Neural cell (in vitro differentiated cells): ENCODE results near the gene ST8SIA4. TPM values are rescaled to one million over a fixed set of nuclear protein-coding genes. Genes with fewer than 3 reads are reported as not detected.

Source experiments
- H2AFZ ChIP-seq: fragments of 200-600, 300-800 bp; sonication (generic), shearing (Covaris generic); 2 replicates; pipeline ENCODE4 v1.6.0; 2014; ENCODE audit warnings: low read depth, mild to moderate bottlenecking, antibody characterized with exemption, low read length, moderate library complexity
- H3F3A ChIP-seq: fragments of 200-600 bp; shearing (Covaris generic); 2 replicates; pipeline ENCODE4 v1.6.1; 2016; ENCODE audit warnings: mild to moderate bottlenecking, moderate library complexity, mixed read lengths, antibody characterized with exemption, low read length; ENCODE audit not compliant: insufficient read depth, poor library complexity, severe bottlenecking
- H3K27ac ChIP-seq: fragments of 200-600, 300-800 bp; sonication (generic), shearing (Covaris generic); 2 replicates; pipeline ENCODE4 v1.5.1; 2014; ENCODE audit warnings: mild to moderate bottlenecking, low read length, moderate library complexity
- H3K27me3 ChIP-seq: fragments of 300-800, 200-600 bp; sonication (generic), shearing (Covaris generic); 2 replicates; pipeline ENCODE4 v1.6.0; 2014; ENCODE audit warnings: mild to moderate bottlenecking, low read depth, low read length, moderate library complexity; ENCODE audit not compliant: insufficient read depth
- H3K36me3 ChIP-seq: fragments of 300-800, 200-600 bp; sonication (generic), shearing (Covaris generic); 2 replicates; pipeline ENCODE4 v1.5.1; 2014; ENCODE audit warnings: mild to moderate bottlenecking, antibody characterized with exemption, low read length, moderate library complexity; ENCODE audit not compliant: insufficient read depth
- H3K4me2 ChIP-seq: fragments of 300-800, 200-600 bp; sonication (generic), shearing (Covaris generic); 2 replicates; pipeline ENCODE4 v1.6.0; 2014; ENCODE audit warnings: mild to moderate bottlenecking, low read length
- H3K4me3 ChIP-seq: fragments of 300-800, 200-600 bp; sonication (generic), shearing (Covaris generic); 2 replicates; pipeline ENCODE4 v1.5.1; 2014; ENCODE audit warnings: mild to moderate bottlenecking, low read length, moderate library complexity
- H3K79me2 ChIP-seq: fragments of 200-600 bp; shearing (Covaris generic); replicated peaks from 2 replicates; pipeline ENCODE4 v1.6.0; 2014; ENCODE audit warnings: mild to moderate bottlenecking, low read length, moderate library complexity; ENCODE audit not compliant: insufficient read depth
- H3K9ac ChIP-seq: fragments of 300-800, 200-600 bp; sonication (generic), shearing (Covaris generic); 2 replicates; pipeline ENCODE4 v1.6.1; 2016; ENCODE audit warnings: mild to moderate bottlenecking, low read length, mixed read lengths
- H3K9me2 ChIP-seq: fragments of 200-600 bp; shearing (Covaris generic); 2 replicates; pipeline ENCODE4 v1.6.1; 2016; ENCODE audit warnings: mild to moderate bottlenecking, low read length, mixed read lengths; ENCODE audit not compliant: insufficient read depth
- H3K9me3 ChIP-seq: fragments of 200-600, 300-800 bp; sonication (generic), shearing (Covaris generic); 2 replicates; pipeline ENCODE4 v1.6.1; 2016; ENCODE audit warnings: mild to moderate bottlenecking, mixed run types, low read length, moderate library complexity, mixed read lengths
- H4K20me1 ChIP-seq: fragments of 200-600 bp; shearing (Covaris generic); 2 replicates; pipeline ENCODE4 v1.6.1; 2016; ENCODE audit warnings: mild to moderate bottlenecking, mixed run types; ENCODE audit not compliant: insufficient read depth
- CTCF ChIP-seq: fragments of 450-650 bp; IDR thresholded peaks from 2 replicates; pipeline ENCODE4 v1.5.1; 2014; ENCODE audit warnings: antibody characterized with exemption, mild to moderate bottlenecking, moderate library complexity; ENCODE audit not compliant: poor library complexity, severe bottlenecking
- EP300 ChIP-seq: fragments of 450-650 bp; conservative IDR thresholded peaks from 2 replicates; pipeline ENCODE4 v1.6.1; 2014; ENCODE audit warnings: antibody characterized with exemption, mild to moderate bottlenecking, moderate library complexity; ENCODE audit not compliant: poor library complexity, severe bottlenecking
- EZH2 ChIP-seq: fragments of 200-600, 300-800 bp; shearing (Covaris generic), sonication (generic); IDR thresholded peaks from 2 replicates; pipeline ENCODE4 v1.6.1; 2014; ENCODE audit warnings: antibody characterized with exemption, low read length, borderline replicate concordance, mild to moderate bottlenecking; ENCODE audit not compliant: insufficient read depth, poor library complexity, severe bottlenecking
- MXI1 ChIP-seq: fragments of 450-650 bp; conservative IDR thresholded peaks from 2 replicates; pipeline ENCODE4 v1.6.1; 2014; ENCODE audit warnings: antibody characterized with exemption, mild to moderate bottlenecking; ENCODE audit not compliant: poor library complexity, severe bottlenecking
- POLR2AphosphoS5 ChIP-seq: IDR thresholded peaks from 2 replicates; pipeline ENCODE4 v1.6.1; 2012
- RAD21 ChIP-seq: fragments of 450-650 bp; conservative IDR thresholded peaks from 2 replicates; pipeline ENCODE4 v1.6.1; 2014; ENCODE audit warnings: antibody characterized with exemption, mild to moderate bottlenecking, moderate library complexity
- REST ChIP-seq: IDR thresholded peaks from 2 replicates; pipeline ENCODE4 v1.6.1; 2012; ENCODE audit warnings: borderline replicate concordance
- SMC3 ChIP-seq: fragments of 450-650 bp; conservative IDR thresholded peaks from 2 replicates; pipeline ENCODE4 v1.6.1; 2014; ENCODE audit warnings: antibody characterized with exemption, mild to moderate bottlenecking, moderate library complexity; ENCODE audit not compliant: poor library complexity
- TAF1 ChIP-seq: IDR thresholded peaks from 2 replicates; pipeline ENCODE4 v1.6.1; 2012; ENCODE audit warnings: low read depth
- polyA plus RNA-seq: library from polyadenylated mRNA; depleted of rRNA; stranded (reverse); fragments of >200 nt; gene quantifications from 2 replicates; pipeline ENCODE4 v1.2.3, GENCODE V29; 2014

ST8SIA4 gene
- polyA plus RNA-seq, 1 donor from 2014 or later: 15.6 TPM

GRCh38 chr5:100791391-100791790 is 111.7 kb downstream of the ST8SIA4 start:
- no peak overlapping the region for H3K27ac ChIP-seq
- no peak overlapping the region for H2AFZ ChIP-seq
- no peaks in the 10 kb centered on the region for H3K36me3 ChIP-seq
- H4K20me1 ChIP-seq: no peaks in the 10 kb centered on the region
- H3K27me3 ChIP-seq: no peaks in the 10 kb centered on the region
- no peak overlapping the region for H3K9ac ChIP-seq
- no peak overlapping the region for H3K4me2 ChIP-seq
- H3K79me2 ChIP-seq: no peaks in the 10 kb centered on the region
- no peaks in the 10 kb centered on the region for H3K9me3 ChIP-seq
- no peak overlapping the region for H3K4me3 ChIP-seq
- H3F3A ChIP-seq: no peaks in the 10 kb centered on the region
- TF ChIP-seq EP300 (no peak), CTCF (no peak), EZH2 (no peak), POLR2AphosphoS5 (no peak), SMC3 (no peak), REST (no peak), MXI1 (no peak), TAF1 (no peak), RAD21 (no peak)
- no peaks in the 10 kb centered on the region for H3K9me2 ChIP-seq

- Histone ChIP-seq H3K27ac (no peak overlapping the region), H2AFZ (no peak overlapping the region), H3K79me2 (no peaks in the 10 kb centered on the region), H3K4me2 (no peak overlapping the region), H4K20me1 (no peaks in the 10 kb centered on the region), H3K4me3 (no peak overlapping the region), H3K9me2 (no peaks in the 10 kb centered on the region), H3K36me3 (no peaks in the 10 kb centered on the region), H3K9me3 (no peaks in the 10 kb centered on the region), H3K9ac (no peak overlapping the region), H3F3A (no peaks in the 10 kb centered on the region), H3K27me3 (no peaks in the 10 kb centered on the region)
- no peak for TF ChIP-seq REST
- no peak for TF ChIP-seq RAD21
- TF ChIP-seq EZH2: no peak
- TF ChIP-seq SMC3: no peak
- no peak for TF ChIP-seq MXI1
- TF ChIP-seq EP300: no peak
- no peak for TF ChIP-seq TAF1
- no peak for TF ChIP-seq POLR2AphosphoS5
- no peak for TF ChIP-seq CTCF
These were observed 112.1 kb downstream of the ST8SIA4 start for GRCh38 chr5:100790951-100791350.
